NCI-H1105 (cell line): Measurements from ENCODE around the gene CREG2.
A peak's percentile ranks its signal among the peaks of the same experiment; 100 is the strongest.

Source experiments
- DNase-seq: peaks from one replicate; lab custom pipeline; 2025; lab: John Stamatoyannopoulos, UW

Gene CREG2, protein sequence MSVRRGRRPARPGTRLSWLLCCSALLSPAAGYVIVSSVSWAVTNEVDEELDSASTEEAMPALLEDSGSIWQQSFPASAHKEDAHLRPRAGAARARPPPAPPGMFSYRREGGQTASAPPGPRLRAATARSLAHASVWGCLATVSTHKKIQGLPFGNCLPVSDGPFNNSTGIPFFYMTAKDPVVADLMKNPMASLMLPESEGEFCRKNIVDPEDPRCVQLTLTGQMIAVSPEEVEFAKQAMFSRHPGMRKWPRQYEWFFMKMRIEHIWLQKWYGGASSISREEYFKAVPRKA

DNA sequence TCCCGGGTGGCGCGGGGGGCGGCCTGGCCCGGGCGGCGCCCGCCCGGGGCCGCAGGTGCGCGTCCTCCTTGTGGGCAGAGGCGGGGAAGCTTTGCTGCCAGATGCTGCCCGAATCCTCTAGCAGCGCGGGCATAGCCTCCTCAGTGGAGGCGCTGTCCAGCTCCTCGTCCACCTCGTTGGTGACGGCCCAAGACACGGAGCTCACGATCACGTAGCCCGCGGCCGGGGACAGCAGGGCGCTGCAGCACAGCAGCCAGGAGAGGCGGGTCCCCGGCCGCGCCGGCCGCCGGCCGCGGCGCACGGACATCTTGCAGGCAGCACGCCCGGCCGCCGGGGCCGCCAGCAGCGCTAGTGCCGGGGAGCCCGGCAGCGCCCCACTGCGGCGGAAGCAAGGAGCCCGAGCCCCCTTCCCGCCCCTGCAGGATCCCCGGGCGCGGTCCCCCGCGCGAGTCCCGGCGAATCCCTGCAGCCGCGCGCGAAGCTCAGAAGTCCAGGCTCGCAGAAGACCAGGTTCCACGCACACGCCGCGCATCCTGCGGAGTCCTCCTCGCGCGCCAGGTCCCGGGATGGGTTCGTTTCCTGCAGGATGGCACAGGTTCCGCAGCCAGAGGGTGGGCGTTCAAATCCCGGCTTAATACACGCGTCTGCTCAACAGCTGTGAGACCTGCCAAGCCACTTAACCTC, at the start of gene CREG2:
CREG2 (minus strand) TSS at position 353 of the 684 bp plus-strand sequence; CDS start at position 307, 46 bp downstream.
- DNase-seq: peak; percentile 36

DNA sequence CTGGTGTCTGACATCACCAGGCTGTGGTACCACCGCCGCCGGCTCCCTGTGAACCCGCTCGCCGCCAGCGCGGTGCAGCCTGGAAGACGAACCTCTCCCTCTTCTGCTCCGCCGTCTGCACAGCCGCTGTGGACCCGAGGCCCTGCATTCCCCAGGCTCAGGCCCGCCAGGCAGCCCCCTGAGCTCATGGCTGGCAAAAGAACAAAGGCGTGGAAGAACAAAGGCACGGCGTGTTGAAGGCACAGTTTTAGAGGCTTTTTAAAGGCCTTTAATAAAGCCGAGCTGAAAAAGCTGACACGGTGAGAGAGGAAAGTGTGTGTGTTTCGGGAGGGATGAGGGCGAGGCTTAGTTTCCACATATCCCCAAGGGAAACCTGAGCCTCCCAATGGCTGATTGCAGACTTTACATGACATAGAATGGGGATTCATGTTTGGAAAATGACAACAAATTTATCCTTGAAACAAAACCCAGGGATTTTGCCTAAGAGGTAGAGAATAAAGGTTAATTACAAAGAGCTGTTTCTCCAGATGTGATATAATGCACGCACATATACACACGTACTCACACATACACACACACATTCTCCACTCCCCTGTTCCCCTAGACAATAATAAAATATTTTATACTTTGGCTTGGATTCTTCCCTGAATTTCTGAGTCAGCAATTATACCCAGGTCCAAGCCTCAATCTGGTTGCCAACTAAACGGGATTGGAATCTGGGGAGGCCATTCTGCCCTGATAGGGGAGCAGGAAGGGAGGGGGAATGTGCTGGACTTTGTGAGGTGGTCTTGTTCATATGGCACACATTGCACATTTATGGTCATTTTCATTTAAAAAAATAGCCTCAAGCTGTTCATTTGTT, 47.9 kb upstream of the CREG2 start:
- no peak for DNase-seq

DNA sequence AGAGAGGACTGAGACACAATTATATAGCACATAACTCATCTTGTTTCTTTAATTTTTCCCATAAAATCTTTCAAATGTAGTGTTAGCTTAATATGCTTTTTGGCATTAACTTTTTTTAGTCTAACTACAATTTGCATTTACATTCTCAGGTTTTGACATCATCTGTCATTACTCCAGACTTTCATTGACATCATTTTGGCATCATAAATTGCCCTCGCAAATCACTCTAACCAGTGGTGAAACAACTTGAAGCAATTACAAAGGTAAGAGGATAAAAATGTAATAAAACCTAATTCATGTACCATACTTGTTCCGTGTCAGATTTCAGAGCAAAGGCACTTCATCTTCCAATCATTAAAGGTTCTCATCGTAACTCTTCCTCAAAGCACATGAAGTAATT, 46.2 kb upstream of the CREG2 start:
- no peak for DNase-seq

DNA sequence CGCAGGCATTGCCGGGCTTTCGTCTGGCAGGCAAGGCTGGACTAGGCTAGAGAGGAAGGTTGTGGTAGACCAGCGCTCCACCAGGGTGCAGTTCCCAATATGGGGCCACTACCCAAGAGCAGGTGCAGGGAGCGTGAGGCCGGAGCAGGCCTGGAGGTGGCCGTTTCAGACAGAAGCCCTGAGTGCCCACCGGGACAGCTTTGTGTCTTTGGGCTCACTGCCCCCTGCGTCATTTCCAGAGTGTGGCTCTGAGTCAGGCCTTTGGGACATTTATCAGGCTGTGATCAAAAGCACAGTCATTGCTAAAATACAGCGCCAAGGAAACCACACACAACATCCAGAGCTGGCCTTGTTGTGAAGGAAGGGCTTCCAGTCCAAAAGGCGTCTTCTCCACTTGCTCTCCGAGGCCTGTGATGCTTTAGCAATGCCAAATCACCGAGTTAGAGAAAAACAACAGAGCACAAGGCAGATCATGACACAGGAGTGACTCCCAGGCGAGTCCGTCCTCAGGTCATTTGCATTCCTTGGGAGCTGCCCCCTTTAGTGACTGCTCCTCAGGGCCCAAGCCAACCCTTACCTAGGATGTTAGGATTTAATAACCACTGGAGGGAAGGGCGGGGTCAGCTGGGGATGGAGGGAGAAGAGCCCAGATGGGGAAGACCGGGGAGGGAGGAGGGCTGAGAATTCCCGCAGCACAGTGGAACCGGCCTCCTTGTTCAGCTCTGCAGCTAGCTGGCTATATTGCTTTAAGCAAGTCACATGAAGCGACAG, 45.3 kb upstream of the CREG2 start:
- DNase-seq: no peak

DNA sequence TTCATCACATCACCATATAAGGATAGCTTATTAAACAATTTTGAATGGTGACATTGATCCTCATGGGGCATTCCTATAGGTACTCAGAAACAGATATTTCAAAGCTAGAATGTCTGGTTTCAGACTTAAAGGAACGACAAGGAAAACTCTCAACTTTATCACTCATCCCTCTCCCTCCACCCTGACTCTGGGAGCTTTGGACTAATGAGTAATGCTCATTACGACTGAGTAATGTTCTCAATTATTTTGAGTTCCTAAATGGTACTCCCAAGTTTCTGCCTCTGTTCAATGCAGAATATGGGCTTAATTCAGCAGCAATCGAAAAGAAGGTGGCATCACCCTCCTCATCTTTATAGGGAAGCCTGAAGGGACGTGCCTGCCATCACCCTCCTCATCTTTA, 44.2 kb upstream of the CREG2 start:
- DNase-seq: no peak

DNA sequence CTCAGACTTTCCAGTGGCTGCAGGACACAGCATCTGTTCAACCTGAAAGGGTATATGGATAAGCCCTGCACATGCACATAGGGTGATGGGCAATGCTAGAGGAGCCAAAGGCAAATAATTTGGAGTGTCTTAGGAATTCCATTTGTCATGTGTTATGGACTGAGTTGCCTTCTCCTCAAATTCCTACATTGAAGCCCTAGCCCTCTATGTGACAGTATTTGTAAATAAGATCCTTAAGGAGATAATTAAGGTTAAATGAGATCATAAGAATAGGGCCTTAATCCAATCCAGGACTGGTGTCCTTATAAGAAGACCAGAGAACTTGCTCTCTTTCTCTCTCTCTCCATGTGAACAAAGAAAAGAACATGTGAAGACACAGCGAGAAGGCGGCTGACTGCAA, 42.9 kb upstream of the CREG2 start:
- DNase-seq: no peak

DNA sequence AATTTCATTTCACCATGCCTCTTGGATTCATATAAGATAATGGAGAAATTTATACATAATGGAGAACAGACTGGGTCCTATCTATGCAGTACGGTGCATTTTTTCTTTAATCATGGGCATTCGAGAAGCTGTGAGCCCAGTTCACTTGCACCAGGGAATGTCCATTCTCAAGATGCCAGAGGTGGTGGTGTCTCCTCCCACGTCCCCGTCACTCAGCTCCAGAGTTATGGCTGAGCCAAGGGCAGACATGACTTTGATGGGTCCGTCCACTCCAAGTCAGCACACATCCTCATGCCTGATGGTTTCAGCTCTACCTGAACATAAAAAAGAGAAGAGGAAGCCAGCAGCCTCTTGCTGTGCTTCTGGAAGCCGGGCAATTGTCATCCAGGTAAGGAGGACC, 42.1 kb upstream of the CREG2 start:
- no peak for DNase-seq

DNA sequence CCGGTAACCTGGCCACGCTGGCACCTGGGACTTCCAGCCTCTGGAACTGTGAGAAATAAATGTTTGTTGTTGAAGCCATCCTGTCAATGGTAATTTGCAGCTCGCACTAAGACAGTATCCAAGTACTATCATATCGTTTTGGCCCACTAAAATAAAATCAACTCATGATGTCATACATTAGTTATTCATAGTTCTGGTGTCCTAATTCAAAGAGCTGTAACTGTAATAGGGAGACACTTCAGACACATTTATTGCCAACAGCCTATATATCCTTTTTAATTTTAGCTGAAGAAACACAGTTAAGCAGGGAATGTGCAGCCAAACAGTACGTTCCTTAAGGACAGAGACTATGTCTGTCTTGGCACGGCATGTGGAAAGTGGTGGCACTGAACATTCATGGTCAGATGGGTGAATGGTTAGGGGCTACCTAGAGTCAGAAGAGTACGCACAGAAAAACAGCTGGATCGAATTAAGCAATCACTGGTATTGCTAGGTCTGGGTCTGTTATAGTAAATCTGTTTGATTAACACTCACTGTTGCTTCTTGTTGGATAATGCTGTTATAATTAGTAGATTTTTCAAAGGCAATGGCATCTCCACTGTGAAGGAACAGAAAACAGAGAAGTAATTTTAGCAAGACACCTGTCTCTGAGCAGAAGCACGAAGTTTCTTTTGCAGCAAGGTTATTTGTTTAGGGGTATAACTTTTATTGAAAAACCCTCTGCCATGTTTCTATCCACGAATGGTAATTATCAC, 41.3 kb upstream of the CREG2 start:
- DNase-seq: no peak

DNA sequence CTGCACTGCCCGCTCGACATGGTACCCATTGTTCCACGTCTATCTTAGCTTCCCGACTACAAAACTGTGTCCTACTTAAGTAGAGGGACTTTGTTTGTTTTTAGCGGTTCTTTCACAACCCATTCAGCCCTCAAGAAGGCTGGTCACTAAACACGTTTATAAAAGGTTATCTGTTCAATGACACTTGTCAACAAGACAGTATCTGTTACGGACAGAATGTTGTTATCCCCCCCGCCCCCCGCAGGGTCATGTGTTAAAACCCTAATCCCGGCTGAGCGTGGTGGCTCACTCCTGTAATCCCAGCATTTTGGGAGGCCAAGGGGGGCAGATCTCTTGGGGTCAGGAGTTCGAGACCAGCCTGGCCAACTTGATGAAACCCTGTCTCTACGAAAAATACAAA, 40.4 kb upstream of the CREG2 start:
- DNase-seq: no peak

DNA sequence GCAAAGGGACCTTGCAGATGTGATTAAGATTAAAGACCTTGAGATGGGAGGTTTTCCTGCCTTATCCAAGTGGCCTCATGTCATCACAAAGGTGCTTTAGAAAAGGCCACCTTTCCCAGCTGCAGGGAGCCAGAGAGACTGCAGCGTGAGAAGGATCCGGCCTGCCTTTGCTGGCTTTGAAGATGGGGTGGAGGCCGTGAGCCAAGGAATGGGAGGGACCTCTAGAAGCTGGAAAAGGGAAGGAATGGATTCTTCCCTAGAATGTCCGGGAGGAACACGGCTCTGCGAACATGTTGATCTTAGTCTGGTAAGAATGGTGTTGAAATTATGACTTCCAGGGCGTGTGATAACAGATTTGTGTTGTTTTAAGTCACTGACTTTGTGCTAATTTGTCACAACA, 39.9 kb upstream of the CREG2 start:
- DNase-seq: no peak

DNA sequence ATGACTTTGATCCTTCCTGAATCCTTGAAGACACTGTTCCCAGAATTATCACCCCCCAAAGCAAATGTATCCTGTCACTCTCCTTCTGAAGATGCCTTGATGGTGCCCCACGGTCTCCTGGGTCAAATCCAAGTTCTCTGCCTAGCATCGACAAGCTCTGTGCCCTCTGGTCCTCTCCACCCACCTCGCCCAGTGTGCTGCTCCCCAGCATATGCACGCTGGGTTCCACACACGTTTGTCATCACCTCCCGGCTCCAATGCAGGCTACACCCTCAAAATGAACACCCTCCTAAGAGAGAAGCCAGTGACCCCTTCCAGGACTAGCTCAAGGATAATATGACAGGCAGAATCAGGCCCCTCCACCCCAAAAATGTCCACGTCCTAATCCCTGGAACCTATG, 39.5 kb upstream of the CREG2 start:
- no peak for DNase-seq

DNA sequence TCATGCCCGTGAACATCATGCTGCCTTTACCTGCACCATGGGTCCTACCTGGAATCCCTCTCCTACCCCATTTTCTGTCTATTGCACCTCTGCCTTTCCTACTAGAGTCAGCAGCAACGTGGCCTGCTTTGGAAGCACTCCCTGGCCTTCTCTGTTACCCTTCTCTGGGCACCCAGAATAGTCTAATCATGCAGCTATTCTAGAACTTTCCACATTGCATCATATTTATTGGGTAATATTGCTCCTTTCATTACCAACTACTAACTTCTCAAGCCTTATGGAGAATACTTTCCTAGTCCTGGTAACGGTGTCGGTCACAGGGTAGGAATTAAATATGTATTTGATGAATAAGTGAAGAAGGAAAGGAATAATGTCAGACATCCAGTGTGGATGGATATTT, 33.3 kb upstream of the CREG2 start:
- DNase-seq: no peak

DNA sequence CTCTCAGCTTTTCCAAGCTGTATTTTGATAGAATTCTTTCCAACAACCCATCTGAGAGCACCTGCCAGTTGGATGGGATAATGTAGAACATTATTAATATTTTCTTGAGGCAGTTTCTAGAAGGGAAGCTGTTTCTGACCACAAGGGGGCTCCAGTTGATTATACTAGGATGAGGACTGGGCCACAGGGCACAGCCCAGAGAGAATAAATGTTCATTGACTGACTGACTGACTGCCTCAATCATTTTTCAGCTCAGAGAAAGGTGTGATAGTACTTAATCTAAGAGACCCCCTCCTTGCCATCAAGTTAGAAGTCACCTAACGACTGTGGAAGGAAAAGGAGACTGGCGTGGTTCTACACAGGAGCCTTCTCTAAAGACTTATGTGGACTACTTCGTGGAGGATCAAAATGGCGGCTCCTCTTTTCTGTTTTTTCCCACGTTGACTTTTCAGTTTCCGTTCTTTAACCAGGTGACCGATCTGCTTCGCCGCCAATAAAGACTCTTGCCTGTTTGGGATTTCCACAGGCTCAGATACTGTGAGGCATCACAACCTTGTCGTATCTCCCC, 31.9 kb upstream of the CREG2 start:
- peak; percentile 45 for DNase-seq

DNA sequence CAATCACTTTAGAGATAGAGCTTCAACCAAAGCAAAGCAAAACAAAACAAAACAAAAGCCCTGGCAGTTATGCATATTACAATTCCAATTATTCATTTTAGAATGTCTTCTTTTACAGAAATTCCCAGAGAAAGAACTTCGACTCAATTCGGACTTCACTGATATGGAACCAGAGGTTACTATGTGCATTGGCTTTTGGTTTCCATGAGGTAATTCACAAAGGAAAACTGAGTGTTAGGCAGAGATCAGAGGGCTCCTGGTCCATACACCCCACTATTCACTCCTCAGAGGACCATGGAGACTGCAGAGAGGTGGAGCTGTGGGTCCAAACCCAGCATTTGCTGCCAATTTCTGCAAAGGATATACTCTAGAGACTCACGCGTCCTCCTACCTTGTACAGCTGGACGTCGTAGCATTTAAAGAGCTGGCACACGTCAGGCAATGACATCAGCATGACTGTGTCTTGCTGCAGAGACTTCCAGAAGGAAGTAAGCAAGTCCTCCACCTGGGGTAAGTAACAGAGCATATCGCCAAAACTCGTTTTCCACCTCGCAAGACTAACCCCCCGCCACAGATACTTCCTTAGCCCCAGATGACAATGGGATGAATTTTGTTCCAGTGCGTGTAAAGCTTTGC, 31.3 kb upstream of the CREG2 start:
- DNase-seq: no peak

DNA sequence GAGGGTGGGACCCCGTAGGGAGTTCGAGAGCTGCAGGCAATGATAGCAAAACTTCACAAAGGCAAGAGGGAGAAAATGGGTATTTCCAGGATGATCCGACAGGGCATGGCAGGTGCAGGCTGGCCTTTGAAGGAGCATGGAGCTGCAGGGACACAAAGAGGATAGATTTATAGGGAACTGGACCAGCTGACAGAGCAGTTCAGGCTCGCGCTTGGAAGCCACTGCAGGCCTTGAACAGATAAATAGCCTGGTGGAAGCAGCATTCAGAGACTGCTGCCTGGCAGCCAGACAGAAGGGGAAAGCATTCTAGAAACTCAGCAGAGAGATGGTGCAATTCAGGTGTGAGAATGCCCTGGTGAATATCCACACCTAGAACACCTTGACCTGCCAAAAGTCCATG, 29.3 kb upstream of the CREG2 start:
- no peak for DNase-seq

DNA sequence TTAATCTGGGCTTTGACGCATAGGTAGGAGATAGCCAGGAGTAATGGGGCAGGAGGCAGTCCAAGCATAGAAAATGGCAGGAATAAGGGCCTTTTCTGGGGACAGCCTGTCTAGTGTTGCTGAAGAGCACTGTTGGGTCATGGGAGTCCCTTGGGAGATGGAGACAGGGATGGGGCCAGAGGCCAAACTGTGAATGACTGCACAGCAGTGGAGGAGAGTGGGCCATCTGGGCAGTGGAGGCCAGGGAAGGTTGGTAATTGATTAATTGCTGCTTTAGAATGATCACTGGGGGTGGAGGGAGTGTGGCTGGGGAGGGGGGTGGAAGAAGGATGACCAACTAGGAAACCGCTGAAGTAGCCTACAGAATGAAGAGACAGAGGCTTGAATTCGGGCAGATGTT, 28.6 kb upstream of the CREG2 start:
- DNase-seq: no peak

DNA sequence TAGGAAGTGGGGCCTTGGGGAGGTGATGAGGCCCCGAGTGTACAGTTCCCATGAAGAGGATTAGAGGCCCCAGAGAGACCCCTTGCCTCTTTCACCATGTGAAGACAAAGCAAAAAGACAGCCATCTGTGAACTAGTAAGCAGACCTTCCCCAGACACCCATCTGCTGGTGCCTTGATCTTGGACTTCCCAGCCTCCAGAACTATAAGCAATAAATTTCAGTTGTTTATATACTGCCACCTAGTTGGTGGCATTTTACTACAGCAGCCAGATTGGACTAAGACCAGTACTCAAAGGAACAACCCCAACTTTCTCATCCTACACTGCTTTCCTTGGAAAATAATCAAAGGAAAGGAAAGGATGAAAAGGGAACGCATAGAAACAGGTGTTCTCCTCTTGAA, 27.9 kb upstream of the CREG2 start:
- DNase-seq: no peak

DNA sequence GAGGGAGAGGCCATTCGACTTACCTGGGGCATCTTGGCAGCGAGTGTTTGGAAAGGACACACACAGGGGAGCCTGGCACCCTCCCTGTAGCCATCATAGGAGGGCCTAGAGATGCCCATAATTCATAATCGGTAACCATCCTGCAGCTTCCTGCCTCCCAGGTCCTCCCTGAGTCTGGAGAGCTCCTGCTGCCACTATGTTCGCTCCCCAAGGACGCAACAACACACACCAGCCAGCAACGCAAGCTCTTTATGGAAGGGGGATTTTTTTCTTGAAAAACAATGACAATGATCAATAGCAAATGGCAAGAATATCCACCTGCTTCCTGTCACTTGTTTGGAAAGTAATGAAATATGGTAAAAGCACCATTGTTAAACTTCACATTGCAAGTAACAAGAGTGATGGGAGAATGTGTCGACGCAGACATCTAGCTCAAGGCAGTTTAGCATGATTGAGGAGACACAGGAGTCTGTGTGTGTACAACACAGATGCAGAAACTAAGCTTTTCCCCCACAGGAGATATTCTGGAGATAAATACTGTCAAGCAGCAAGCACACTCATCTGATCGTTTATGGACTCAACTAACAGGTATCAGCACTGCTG, 24.9 kb upstream of the CREG2 start:
- DNase-seq: no peak

DNA sequence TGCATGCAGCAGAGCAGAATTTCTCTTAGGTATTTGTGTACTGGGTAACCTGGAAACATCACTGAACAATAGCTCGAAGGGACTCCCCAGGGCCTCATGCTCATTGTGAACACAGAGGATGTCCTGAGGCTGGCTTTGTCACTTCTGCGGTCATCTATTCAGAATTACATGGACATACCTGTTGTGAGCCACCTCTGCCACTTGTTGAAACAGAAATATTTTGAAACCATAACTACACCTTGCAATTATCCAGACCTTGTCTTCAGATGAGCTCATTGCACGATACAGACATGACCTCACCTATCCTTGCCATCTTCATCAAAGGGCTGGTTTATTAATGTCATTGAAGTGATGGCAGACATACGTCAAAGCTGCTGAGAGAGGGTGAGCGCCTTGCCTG, 23.4 kb upstream of the CREG2 start:
- no peak for DNase-seq

DNA sequence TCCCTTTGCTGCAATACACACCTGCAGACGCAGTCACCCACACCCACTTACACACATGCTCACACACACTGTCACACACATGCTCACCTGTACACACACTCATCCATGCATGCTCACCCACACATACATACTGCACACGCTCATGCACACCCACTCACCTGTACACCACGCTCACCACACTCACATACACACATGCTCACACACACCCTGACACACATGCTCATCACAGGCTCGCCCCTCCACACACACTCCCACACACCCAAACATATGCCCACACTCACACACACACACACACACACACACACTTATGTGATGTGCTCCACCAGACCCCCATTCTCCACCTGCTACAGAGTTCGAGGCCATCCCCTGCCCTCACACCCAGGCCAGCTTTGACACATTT, 22.8 kb upstream of the CREG2 start:
- no peak for DNase-seq
